BJ (cell line): Measurements from ENCODE around the gene EZH2. TPM values are rescaled to one million over a fixed set of nuclear protein-coding genes. Genes with fewer than 3 reads are reported as not detected.

Source experiments
- CTCF ChIA-PET: fragments of 350-600 bp; formaldehyde crosslinking; extraction: SDS; loops from one replicate; lab custom pipeline; 2021; ENCODE audit warnings: antibody characterized with exemption, inconsistent platforms; lab: Yijun Ruan, JAX
- POLR2A ChIA-PET: fragments of 300-600 bp; sonication (Branson Sonifier 250); formaldehyde crosslinking; extraction: SDS; loops from one replicate; lab custom pipeline; 2021; ENCODE audit warnings: antibody characterized with exemption; lab: Charles Lee
- DNase-seq: peaks from one replicate; pipeline ENCODE4 v3.0.0-alpha.2; 2011; ENCODE audit warnings: low read depth
- H3K27me3 ChIP-seq: 2 replicates; pipeline ENCODE4 v1.6.0; 2011; ENCODE audit warnings: low read length; ENCODE audit not compliant: control insufficient read depth, insufficient read depth
- H3K36me3 ChIP-seq: 2 replicates; pipeline ENCODE4 v1.5.1; 2011; ENCODE audit warnings: low read length; ENCODE audit not compliant: control insufficient read depth, insufficient read depth
- H3K4me3 ChIP-seq: 2 replicates; pipeline ENCODE4 v1.5.1; 2011; ENCODE audit warnings: low read depth, mild to moderate bottlenecking, control low read depth, low read length
- polyA plus RNA-seq: library from polyadenylated mRNA; depleted of rRNA; stranded (reverse); fragments of >200 nt; gene quantifications from 2 replicates; pipeline ENCODE4 v1.2.3, GENCODE V29; 2011
- TF ChIP-seq, protein P1 (sequence below): IDR thresholded peaks from 2 replicates; pipeline ENCODE4 v1.5.1; 2011; ENCODE audit warnings: low read depth, mild to moderate bottlenecking, control low read depth, inconsistent platforms, low read length, moderate library complexity; ENCODE audit not compliant: insufficient read depth

Gene EZH2
- polyA plus RNA-seq, 1 experiment = 11.0 TPM

DNA sequence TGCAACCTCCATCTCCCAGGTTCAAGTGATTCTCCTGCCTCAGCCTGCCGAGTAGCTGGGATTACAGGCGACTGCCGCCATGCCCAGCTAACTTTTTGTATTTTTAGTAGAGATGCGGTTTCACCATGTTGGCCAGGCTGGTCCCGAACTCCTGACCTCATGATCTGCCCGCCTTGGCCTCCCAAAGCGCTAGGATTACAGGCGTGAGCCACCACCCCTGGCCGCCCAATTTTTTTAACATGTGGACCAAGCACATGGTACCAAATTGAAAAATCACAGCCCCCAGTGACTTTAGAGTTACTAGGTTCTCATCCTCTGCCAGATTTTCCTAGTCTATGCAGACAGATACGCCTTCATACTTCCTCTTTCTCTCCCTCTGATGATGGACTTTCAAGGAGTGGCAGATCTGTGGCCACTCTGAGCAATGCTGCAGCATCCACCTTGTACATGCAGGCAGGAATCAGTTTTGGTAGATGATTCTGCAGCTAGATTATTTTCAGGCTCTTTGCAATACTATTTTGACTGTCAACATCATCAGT lies 34.0 kb upstream of the EZH2 start:
- CTCF ChIA-PET = no interaction called here
- no peaks in the 10 kb centered on the region for H3K36me3 ChIP-seq
- DNase-seq = no peak
- no peaks in the 10 kb centered on the region for H3K27me3 ChIP-seq
- TF ChIP-seq, protein P1, sequence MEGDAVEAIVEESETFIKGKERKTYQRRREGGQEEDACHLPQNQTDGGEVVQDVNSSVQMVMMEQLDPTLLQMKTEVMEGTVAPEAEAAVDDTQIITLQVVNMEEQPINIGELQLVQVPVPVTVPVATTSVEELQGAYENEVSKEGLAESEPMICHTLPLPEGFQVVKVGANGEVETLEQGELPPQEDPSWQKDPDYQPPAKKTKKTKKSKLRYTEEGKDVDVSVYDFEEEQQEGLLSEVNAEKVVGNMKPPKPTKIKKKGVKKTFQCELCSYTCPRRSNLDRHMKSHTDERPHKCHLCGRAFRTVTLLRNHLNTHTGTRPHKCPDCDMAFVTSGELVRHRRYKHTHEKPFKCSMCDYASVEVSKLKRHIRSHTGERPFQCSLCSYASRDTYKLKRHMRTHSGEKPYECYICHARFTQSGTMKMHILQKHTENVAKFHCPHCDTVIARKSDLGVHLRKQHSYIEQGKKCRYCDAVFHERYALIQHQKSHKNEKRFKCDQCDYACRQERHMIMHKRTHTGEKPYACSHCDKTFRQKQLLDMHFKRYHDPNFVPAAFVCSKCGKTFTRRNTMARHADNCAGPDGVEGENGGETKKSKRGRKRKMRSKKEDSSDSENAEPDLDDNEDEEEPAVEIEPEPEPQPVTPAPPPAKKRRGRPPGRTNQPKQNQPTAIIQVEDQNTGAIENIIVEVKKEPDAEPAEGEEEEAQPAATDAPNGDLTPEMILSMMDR = no peak
- H3K4me3 ChIP-seq = no peak overlapping the region
- POLR2A ChIA-PET = no interaction called here

DNA sequence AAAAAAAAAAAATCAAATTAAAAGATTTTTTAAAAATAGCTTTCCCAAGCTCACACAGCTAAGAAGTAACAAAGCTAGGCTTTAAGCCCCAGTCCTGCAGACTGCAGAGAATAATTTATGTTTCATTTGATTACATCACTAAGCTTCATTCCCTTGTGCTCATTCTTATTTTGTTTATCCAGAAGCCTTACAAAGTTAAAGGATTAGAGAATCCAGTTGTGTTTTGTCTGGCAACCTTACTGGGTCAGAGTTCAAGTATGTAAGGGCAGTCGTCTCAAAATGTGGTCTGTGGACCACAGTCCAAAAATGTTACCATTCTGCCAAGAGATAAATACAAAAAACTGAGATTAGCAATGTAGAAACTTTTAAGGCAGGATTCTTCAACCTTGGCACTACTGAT lies 32.1 kb upstream of the EZH2 start:
- peak; percentile 34 for DNase-seq
- ChIA-PET CTCF (interaction anchor here (0.7 kb wide), 1 partner anchor 70 kb away, joined by 4 read pairs; no protein-coding TSS in a partner anchor), POLR2A (no interaction called here)
- Histone ChIP-seq H3K4me3 (no peak overlapping the region), H3K36me3 (no peaks in the 10 kb centered on the region), H3K27me3 (no peaks in the 10 kb centered on the region)
- TF ChIP-seq, protein P1 = no peak

DNA sequence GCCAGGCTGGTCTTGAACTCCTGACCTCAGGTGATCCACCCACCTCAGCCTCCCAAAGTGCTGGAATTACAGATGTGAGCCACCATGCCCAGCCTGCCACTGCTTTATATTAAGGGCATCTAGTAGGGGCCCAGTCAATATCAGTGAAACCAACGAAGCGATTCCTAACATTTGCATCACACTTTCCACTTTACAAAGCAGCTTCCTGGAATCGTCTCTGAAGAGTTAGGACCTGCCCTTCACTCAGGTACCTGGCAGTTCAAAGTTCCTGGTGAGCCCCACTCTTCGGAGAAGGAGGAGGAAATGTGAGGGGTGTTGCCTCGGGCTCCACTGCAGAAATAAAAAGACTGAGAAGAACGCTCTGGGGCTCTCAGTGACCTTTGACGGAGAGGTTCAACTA lies 31.1 kb upstream of the EZH2 start:
- Histone ChIP-seq H3K36me3 (no peaks in the 10 kb centered on the region), H3K4me3 (no peak overlapping the region), H3K27me3 (peaks cover 2% of the 10 kb centered on the region; the same call in 1 of the 2 replicates)
- no peak for DNase-seq
- CTCF ChIA-PET = no interaction called here
- TF ChIP-seq, protein P1 = no peak
- POLR2A ChIA-PET = interaction anchor here (0.9 kb wide), 1 partner anchor 216 kb away, joined by 7 read pairs; the partner anchor contains the start of gene CUL1

DNA sequence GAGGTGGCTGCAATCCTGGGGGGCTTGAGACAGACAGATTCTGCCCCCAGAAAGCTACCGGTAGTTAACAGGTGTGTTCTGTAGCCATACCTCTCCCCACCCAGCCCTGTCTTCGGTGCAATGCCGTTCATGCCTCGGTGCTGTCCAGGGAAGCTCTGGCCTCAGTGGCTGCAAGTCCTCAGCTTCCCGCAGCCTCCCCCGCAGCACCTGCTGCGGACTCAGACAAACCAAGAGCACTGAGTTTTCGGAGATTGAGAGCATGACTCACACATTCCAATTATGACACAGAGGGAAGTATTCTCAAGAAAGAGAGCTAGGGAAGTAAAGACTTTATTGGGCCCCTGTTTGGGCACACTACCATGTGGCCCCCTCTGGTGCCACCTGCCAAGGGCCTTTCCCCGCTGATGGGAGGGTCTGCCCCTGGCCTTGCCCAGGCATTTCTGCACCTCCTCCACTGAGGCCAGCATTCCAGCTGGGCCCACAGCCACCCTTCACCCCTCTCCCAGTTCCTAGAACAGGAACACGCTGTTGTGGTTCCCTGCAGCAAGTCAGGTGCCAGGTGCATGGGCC lies 30.2 kb upstream of the EZH2 start:
- Histone ChIP-seq H3K36me3 (no peaks in the 10 kb centered on the region), H3K27me3 (peaks cover 2% of the 10 kb centered on the region; the same call in 1 of the 2 replicates), H3K4me3 (no peak overlapping the region)
- DNase-seq = no peak
- ChIA-PET CTCF (no interaction called here), POLR2A (interaction anchor here (0.7 to 0.9 kb wide), 2 partner anchors 9 to 216 kb away, joined by 7 to 8 read pairs; partner anchors contain the start of gene CUL1)
- TF ChIP-seq, protein P1 = no peak

DNA sequence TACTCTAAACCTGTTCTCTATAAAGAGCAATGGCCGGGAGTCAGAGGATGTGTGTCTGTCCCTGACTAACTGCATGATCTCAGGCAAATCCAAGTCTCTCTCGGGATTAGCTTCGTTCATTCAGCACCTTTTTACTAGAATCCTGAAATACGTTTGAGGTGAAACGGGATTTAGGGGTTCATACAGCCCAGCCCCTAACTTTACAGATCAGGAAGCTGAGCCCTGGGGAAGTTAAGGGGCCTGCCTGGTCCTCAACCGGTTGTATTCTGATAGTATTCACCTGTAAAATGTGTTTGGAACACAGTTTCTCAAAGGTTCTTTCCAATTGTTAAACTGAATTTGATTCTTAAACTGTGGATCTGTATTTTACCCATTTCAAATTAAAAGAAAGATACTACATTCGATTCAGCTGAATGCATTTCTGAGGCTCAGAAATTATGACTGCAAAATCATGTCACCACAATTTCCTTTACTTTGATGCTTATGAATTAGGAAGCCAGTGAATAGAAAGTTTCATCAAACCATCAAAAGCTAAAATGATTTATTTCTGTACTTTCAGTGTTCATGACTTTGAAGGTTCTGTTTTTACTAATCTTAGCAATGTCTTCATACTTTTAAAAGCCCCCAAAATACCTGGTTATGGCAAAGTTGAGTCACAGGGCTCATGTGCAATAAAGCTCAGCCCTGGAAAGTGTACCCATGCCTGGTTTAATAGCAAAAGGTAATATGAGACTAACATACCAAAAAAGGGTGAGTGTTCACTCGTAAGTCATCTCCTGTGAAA lies 28.9 kb upstream of the EZH2 start:
- TF ChIP-seq, protein P1 = no peak
- CTCF ChIA-PET = interaction anchor here (0.7 to 1.0 kb wide), 4 partner anchors 14 to 60 kb away, joined by 3 read pairs; no protein-coding TSS in a partner anchor
- H3K4me3 ChIP-seq = no peak overlapping the region
- POLR2A ChIA-PET = no interaction called here
- H3K27me3 ChIP-seq = peaks cover 6% of the 10 kb centered on the region
- no peaks in the 10 kb centered on the region for H3K36me3 ChIP-seq
- DNase-seq = no peak
